ENCODE measurements around the gene EFS. TPM values are rescaled to one million over a fixed set of nuclear protein-coding genes. Genes with fewer than 3 reads are reported as not detected.
"Not testable (repeated sequence)": the region's sequence is repeated elsewhere in the genome, so short reads cannot be mapped to it uniquely, and the experiment has no call there.

Gene EFS
- total RNA-seq, 1 experiment from 2014 or later = not detected

DNA sequence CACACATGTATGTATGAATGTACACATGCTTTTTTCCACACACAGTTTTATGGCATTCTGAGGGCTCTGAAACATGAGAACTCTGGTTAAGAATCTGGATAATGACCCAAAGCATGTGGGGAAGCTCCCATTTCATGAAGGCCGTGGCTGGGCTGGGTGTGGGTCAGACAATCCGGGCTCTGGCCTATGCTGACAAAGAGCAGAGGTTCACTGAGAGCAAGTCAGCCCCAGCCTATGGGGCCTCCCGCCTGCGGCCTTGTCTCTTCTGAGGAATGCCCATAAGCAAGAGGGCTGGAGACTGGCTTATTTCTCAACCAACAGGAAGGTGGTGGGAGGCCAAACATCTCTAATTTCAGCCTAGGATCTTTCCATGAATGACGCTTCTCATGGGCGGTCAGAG lies 34.6 kb upstream of the EFS start:
- DNase-seq (ENCODE audit: low spot score) = no peak

DNA sequence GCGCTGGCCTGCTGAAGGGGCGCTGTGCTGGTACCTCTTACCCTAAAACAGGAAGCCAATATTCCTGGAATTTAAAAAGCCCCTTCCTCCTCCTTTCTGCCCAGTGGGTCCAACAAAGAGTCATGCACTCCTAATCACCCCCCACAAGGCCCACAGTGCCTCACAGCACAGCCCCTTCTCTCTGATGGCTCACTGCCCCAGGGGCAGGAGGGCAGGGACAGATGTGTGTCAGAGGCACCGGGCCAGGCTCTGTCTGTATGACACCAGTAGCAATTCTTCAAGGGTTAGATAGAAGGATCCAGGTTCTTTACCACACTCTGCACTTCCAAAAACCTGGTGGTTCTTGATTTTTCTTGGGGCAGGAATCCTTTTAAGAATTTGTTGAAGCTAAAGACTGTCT lies 34.2 kb upstream of the EFS start:
- no peak for DNase-seq (ENCODE audit: low spot score)

DNA sequence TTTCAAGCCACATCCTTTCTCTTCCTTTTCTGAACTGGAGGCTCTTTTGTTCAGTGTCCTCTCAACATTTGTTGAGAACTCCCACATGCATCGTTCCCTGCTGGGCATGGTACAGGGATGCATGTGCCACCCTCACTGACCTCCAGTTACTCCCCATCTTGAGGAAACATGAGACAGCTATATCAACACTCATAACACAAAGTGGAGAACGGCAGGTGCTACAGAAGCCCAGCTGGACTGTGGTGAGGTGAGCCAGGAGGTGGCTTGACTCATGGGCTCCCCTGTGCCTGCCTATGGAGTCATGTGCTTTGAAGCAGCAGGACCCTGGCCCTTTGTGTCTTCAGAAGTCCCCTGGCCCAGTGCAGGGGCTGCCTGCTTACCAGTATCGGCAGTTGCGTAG lies 33.4 kb upstream of the EFS start:
- no peak for DNase-seq (ENCODE audit: low spot score)

DNA sequence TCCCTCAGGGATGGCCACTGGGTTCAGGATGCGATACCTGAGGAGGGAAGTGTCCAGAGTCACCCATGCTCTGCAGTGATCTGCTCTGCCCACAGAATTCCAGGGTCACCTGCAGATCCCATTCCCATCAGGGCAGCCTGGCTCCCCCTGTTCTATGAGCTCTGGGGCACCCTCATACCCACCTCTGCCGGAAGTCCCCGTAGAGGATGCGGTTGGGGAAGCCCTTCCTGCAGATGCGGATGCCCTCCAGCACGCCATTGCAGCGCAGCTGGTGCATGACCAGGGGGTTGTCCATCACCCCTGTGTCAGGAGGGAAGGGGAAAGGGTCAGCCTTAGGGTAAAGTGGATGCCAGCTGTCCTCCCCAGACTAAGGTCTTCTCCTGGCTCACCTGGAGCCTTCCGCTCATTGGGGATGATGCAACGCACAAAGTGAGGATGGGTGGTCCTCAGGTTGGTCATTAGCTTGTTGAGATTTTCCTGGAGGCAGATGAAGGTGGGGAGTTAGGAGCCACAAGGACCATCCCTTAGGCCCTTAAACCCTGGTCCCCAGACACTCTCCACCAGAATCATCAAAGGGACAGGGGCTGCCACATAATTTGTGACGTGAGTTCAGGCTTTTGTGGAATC lies 31.9 kb upstream of the EFS start:
- DNase-seq (ENCODE audit: low spot score) = no peak

DNA sequence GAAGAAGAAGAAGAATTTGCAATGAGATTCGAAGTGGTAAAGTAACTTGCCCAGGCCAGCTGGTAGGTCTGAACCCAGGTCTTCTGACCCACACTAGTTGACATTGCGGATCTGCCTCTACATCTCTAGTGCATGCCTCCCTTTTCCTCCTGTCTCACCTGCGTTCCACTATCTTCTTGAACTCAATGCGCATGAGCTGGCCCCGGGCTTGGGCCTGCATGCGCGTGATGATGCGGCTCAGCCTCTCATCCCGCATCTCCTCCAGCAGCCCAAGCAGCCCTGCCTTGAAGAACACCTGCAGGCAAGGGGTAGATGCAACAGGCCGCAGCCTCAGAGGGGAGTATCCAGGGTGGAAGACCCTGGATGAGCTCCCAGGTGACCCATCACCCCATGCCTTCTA lies 31.2 kb upstream of the EFS start:
- no peak for DNase-seq (ENCODE audit: low spot score)

DNA sequence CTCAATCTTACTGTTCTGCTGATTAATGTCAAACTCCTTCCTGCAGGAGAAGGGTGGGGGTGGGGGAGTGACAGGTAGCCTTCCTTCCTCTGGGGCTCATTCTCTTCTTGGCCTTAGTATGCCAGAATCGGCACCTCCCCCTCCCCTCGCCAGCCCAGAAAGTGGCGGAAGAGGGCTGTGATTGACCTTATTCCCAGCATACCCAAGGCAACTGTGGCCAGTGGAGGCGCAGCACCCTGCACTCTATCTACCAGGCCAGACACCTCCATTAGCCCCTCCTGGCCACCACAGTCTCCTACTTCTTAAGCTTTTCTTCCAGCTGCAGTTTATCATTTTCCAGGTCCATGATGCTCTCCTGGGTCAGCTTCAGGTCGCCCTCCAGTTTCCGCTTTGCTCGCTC lies 27.6 kb upstream of the EFS start:
- DNase-seq (ENCODE audit: low spot score) = no peak

DNA sequence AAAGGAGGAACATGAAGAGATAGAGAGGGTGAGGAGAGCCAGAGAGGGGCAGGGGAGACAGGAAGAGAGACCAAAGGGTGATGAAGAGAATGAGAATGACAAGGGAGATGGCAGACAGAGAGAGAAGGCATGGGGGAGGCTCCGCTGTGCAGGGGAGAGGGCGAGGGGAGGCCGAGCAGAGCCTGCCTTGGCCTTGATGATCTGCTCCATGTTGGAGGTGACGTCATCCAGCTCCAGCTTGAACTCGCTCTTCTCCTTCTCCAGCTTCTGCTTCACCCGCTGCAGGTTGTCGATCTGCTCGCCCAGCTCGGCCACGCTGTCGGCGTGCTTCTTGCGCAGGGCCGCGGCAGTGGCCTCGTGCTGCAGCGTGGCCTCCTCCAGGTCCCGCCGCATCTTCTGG lies 24.9 kb upstream of the EFS start:
- not testable (repeated sequence) for DNase-seq (ENCODE audit: low spot score)

DNA sequence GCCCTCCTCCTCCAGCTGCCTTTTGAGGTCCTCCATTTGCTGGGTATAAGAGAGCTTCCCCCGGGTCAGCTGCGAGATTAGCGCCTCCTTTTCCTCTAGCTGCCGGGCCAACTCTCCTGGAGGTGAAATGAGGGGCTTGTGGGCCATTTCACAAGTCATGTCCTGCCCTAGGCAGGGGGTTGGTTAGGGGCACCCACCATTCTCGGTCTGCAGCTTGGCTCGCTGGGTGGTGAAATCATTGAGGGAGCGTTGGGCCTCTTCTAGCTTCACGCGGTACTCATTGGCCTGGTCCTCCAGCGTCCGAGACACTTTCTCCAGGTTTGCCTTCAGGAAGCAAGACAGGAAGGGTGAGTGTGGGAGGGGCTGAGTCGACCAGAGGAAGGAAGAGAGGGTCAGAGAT lies 24.4 kb upstream of the EFS start:
- DNase-seq (ENCODE audit: low spot score) = no peak

DNA sequence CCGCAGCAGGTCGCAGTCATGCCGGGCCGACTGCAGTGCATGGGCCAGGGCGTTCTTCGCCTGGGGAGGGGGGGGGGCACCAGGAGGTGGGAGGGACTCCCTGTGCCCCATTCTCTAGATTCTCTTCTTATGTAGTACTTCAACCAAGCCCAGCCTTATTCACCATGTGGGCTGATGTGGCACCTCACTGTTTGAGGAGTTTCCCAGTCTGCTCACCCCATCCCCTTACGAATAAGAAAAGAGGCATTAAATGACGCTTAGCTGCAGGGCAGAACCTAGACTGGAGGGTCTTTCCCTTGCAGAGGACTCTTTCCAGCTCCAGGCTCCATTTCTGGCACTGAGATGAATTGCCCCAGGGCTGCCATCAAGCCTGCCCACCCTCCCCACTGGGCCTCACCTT lies 24.0 kb upstream of the EFS start:
- no peak for DNase-seq (ENCODE audit: low spot score)

DNA sequence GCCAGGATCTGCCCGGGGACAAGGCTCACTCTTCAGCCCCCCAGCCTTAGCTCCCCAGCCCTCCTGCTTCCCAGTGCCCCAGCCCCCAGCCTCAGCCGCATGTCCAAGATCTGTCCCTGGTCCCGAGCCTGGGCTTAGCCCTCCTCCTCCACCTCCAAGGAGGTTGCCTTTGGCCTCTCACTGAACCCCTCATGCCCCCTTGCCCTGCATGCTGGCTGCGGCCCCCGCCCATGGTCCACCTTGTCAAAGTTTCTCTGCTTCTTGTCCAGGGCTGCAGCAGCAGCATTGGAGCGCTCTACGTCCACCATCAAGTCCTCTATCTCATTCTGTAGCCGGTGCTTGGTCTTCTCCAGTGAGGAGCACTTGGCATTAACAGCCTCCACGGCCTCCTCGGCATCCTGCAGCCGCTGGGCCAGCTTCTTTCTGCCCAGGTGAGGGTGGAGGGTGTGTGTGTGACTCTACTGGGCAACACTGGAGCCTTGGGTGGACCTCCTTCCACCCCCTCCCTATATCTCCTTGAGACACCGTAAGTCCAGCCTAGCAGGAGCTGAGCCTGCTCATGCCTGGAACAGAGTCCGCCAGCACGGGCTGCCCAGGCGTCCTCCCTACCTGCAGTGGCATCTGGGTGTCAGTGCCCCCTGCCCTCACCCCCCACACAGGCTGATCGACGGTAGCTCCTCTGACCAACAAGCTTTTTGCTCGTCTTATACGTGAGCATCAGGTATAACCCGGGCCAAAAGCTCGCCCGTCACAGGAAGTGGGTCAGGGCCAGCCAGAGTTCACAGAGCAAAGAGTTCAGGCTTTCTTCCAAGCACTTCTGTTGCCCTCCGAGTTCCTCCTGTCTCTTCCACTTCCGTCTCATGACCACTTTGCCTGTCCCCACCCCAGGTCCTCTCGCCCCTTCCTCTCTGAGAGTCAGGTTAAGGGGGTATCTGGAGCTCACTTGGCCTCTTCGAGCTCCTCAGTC lies 23.2 kb upstream of the EFS start:
- DNase-seq (ENCODE audit: low spot score) = no peak

DNA sequence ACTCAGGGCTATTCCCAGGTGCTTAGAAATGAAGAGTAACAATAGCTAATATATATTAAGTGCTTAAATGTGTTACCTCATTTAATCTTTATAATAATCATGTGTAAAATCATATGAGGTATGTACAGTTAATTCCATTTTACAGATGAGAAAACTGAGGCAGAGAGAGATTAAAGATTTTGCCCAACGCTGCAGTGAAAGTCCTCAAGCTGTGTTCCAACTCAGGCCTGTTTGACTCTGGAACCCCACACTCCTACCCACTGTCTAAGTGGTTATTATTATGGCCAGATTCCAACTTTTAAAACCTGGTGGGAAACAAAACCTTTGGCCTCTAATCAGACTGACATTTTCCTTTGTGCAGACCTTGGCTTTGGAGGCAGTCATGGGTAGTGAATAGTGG lies 22.0 kb upstream of the EFS start:
- DNase-seq (ENCODE audit: low spot score) = no peak

DNA sequence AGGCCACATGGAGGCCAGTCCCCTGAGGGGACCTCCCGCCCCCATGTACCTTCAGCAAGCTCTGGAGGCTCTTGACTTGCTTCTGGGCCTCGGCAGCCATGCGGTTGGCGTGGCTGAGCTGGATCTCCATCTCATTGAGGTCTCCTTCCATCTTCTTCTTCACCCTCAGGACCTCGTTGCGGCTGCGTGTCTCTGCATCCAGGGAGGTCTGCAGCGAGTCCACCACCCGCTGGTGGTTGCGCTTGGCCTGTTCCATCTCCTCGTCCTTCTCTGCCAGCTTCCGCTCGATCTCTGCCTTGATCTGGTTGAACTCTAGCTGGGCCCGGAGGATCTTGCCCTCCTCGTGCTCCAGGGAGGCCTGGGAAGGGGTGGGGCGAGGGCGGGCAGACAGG lies 21.3 kb upstream of the EFS start:
- DNase-seq (ENCODE audit: low spot score) = not testable (repeated sequence)

DNA sequence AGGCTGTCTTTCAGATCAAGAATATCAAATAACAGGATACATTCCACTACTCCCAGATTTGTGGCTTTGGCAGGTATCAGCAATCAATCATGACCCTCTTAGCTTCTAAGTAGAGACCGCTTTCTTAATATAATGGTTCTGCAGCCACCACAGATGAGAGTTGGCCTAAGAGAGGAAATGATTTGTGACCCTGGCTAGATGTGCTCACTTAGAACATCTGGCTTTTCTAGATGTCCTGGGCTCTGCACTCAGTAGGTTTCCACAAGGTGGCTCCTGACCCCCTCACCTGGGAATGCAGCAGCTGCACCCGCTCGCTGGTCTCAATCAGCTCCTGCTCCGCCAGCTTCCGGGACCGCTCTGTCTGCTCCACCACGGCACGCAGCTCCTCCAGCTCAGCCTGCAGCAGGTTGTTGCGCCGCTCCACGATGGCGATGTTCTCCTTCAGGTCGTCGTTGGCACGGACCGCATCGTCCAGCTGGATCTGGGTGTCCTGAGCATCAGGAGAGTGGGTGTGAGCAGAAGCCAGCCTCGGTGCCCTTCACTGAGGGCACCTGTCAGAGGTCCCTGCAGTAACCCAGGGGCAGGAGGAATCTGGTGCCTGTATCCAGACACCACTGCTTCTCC lies 20.8 kb upstream of the EFS start:
- DNase-seq (ENCODE audit: low spot score) = no peak

DNA sequence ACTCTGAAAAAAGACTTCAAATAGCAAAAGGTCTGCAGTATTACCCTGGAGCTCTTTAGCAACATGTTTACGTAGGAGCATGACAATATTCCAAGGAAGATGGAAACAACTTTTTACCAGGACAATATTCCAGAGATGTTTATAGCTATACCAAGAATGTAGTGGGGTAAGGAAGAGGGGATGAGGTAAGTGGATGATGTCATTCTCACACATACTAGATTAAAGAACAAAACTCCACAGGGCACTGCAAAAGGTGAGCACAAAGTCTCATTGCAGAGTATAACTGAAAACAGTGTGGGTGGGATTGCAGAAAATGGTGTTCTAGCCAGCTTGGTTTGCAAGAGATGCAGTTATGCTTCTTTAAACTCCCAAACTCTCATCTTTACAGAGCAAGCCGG lies 20.3 kb upstream of the EFS start:
- no peak for DNase-seq (ENCODE audit: low spot score)

DNA sequence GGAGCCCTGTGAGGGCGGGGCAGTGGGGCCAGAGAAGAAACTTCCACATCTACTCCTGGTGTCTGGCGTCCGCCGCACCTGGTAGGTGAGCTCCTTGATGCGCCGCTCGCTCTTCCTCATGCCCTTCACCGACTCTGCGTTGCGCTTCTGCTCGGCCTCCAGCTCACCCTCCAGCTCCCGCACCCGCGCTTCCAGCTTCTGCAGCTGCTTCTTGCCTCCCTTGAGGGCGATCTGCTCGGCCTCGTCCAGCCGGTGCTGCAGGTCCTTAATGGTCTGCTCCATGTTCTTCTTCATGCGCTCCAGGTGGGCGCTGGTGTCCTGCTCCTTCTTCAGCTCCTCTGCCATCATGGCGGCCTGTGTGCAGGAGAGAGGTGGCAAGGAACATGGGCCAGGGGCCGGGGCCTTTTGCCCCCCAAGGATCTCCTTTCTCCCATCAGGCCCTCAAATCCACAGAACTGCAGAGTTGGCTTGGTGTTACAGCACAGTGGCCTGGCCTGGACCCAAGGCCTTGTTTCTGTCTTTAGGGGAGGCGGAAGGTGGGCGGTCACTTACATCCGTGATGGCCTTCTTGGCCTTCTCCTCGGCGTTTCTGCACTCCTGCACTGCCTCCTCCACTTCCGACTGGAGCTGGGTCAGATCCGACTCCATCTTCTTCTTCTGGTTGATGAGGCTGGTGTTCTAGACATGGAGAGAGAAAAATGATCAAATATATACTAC lies 19.6 kb upstream of the EFS start:
- DNase-seq (ENCODE audit: low spot score) = no peak

DNA sequence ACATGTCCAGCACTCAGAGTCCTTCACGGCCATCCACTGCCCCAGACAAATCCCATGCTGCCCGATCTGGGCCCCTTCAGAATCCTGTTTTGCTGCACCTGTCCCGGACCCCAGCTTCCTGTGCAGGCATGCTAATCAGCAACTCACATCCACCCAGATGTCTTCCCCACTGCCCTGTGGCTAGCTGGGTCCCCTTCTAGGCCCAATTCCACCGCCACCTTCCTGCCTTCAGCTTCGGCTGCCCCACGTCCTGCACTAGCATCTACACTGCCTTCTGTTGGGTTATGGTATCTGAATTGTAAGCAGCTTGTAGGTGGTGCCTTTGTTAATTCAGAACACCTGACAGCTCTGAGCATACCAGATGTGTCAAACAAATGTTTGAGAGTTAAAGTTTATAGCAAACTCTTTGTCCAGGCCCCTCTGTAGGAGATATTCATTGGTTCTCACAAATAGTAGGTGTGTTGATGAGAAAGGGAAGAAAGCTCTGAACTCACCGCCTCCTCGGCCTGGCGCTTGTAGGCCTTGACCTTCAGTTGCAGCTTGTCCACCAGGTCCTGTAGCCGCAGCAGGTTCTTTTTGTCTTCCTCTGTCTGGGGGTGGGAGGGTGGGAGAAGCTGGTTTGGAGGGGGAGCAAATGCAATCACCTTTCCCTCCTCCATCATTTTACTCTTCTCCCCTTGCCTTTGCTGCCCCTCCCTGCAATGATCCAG lies 17.9 kb upstream of the EFS start:
- no peak for DNase-seq (ENCODE audit: low spot score)

DNA sequence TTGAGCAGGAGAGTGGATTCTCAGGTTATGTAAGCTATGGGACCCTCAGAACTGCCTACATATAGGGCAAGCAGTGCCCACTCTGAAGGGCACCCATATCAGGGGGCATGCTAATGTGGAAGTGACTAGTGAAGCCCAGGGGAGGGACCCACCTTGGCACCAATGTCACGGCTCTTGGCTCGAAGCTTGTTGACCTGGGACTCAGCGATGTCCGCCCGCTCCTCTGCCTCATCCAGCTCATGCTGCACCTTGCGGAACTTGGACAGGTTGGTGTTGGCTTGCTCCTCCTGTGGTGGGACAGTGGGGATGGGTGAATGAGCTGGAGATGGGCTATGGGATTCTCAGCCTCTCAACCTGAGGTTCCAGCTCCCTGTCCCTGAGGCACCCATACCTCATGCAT lies 17.3 kb upstream of the EFS start:
- DNase-seq (ENCODE audit: low spot score) = no peak

DNA sequence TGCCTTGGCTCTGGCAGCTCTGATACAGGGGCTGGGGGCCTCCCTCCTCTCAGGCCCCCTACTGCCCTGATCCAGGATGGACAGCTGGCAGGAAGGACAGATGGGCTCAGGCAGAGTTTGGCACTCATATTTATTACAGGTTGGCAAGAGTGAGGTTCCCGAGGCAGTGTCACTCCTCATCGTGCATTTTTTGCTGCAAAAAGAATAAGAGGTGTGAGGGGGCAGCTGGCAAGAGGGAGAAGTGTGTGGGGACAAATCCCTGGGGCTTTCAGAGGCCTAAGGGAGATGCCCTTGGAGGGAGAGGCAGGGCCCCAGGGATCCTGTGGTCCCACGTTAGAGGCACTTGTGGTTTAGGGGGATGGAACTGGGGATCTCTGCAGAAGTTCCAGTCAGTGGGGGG lies 16.9 kb upstream of the EFS start:
- DNase-seq (ENCODE audit: low spot score) = no peak

DNA sequence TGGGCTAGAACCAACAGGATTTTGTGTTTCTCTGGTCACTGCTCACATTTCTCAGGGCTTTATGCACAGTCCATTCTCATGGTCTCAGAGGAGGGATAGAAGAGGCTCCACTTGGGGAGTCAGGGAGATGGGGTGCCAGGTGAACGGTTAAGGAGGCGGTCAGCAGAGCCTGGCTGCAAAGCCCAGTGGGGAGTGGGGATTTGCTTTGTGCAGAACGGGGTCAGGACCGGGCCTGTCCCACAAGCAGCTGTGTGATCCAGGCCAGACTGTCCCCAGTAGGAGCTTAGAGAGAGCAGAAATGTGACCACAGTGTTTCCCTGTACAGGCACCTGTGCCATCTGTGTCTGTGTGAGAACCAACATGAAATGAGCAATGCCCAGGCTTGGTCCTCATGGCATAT lies 16.0 kb upstream of the EFS start:
- DNase-seq (ENCODE audit: low spot score) = no peak

DNA sequence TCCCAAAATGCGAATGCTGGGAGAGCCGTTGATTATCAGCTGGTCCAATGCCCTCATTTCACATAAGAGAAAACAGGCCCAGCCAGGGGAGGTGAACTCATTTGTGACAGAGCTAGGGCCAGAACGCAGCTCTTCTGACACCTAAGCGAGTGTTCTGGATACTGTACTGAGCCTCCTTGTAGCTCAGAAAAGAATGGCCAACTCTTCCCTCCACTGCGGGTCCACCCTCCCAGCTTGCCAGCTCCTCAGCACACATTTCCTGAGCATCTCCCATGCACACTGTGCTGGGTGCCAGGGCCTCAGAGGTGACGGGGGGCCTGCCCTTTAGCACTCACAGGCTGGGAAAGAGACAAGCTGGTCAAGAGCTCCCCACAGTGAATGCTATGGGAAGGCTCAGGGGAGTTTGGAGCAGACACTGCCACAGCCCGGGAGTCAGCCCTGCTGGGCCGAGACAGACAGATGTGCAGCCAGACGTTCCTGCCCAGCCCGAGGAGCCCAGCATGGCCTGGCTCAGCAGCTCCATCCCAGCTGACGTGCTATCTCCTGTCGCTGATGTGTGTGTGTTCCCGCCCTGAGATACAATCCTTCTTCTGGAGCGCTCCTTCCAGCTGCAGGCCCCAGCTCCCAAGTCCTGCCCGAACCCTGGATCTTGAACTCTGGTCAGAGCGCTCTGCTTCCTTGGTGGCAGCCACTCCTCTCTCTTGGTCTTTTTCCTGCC lies 15.4 kb upstream of the EFS start:
- DNase-seq (ENCODE audit: low spot score) = no peak
